Measurements from ENCODE around the gene PRKCE.

GRCh38 chr2:46047290-46047689 lies 395.8 kb downstream of the PRKCE start:
- TF ChIP-seq GATA3 (IDR thresholded peaks at IDR 0.05; ENCODE audit: low read depth, low read length) (no peak), GATA2 (IDR thresholded peaks at IDR 0.05; ENCODE audit: low read depth, low read length) (no peak)
